ENCODE results near the gene CASP9.
"Not testable (repeated sequence)": the region's sequence is repeated elsewhere in the genome, so short reads cannot be mapped to it uniquely, and the experiment has no call there.

The CASP9 gene

DNA sequence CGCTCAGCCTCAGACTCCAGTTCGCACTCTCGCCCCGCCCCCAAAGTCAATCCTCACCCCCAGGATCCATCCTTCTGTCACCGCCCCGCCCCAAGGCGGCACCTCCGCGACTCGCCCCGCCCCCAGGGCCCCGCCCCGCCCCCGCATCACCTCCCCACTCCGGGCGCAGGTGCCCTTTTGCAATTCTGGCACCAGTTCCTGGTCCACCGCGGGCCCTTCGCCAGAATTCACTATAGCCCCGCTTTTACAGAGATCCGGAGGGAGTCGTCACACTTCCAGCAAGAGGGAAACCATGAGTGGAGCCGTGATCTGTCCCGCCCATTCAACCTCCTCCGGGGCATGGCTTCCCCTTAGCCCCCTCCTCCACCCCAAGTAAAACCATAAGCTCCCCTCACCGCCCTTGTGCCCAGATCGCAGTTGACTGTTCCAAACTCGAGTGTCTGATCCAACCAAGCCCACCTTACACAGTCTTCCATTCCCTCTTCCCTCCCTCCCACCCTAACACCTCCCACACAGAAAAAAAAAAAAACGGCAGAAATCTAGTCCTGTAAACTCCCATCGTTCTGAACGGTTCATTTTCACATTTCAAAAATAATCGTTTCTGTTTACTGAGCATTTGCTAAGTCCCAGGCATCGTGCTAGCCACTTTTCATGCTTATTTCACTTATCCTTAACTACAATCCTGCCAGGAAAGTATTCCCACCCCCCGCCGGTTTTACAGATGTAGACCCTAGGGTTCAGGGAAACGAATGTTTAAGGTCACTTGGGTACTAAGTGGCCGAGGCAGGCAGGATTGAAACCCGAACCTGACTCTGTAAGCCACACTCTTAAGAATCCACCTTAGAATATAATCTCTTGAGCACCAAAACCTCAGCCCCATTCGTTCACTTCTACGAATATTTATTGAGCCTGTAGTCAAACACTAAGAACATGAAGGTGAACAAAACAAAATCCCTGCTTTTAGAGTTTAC lies 1.3 kb upstream of the CASP9 start:
- peak; percentile 68 for DNase-seq (ENCODE audit: low read depth)

DNA sequence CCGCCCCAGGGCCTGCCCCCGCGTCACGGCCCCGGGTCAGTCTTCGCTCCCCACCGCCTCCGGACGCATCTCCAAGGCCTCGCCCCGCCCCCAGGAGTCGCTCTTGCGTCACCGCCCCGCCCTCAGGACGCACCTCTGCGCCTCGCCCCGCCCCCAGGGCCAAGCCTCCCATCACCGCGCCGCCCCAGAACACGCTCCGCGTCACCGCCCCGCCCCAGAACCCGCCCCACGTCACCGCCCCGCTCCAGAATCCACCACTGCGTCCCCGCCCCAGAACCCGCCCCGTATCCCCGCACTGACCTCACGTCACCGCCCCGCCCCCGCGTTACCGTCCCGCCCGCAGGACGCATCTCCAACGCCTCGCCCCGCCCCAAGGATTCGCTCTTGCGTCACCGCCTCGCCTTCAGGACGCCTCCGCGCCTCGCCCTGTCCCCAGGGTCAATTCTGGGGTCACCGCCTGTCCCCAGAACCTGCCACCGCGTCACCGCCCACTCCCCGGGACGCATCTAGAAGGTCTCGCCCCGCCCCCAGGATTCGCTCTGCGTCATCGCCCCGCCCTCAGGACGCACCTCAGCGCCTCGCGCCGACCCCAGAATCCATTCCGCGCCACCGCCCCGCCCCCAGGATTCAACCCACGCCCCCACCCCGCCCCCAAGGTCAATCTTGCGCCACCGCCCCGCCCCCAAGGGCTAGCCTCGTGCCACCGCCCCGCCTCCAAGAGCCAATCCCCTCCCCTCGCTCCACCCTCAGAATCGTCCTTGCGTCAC lies 451 bp upstream of the CASP9 start:
- DNase-seq (ENCODE audit: low read depth) = peak; percentile 59

DNA sequence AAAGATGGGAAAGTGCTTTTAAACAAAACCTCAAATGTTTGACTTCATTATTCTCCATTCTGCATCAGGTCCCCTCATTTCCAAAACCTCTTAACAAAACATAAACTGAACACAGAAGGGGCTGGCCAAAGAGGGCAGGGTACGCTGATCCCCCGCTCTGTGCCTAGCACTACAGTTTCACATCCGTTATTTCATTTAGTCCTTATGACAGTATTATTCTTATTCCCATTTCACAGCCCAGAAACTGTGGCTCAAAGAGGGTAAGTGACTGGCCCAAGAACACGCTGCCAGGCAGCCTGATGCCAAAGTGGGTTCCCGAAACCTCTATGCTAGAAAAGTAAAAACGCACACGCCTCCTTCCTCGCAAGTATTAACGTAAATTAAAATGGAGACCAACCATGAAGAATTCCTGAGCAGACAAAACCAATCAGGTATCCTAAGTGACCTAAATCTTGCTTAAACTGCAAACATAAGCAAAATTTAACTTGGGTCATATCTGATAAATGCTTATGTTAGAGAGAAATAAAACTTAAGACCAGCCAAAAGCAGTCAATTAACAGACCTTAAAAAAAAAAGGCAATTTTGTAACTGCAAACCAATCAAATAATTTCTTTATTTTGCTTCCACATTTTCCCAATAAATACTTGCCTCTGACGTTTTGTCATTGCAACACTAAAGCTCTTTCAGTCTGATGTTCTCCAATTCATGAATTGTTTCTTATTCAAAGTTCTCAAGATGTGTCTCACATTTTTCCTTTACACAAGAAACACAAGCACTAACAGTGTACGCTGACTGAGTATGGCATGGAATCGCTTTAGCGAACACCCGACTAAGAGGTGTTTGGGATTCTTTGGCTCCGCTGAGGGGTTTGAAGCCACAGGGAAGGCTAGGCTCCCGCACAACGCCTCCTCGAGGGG lies 653 bp downstream of the CASP9 start:
- DNase-seq (ENCODE audit: low read depth) = no peak

DNA sequence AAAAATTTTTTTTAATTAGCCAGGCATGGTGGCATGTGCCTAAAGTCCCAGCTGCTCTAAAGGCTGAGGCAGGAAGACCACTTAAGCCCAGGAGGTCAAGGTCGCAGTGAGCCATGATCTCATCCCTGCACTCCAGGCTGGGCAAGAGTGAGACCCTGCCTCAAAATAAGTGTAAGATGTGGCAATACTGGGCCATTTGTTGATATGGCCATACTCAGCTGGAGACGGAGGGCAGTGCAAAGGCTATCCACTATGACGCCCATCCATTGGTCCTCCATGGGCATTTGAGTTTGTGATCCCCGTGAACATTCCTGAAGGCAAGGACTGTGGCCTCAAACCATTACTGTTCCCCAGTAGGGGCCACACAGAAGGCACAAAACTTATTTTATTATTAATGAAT lies 1.5 kb downstream of the CASP9 start:
- no peak for DNase-seq (ENCODE audit: low read depth)

DNA sequence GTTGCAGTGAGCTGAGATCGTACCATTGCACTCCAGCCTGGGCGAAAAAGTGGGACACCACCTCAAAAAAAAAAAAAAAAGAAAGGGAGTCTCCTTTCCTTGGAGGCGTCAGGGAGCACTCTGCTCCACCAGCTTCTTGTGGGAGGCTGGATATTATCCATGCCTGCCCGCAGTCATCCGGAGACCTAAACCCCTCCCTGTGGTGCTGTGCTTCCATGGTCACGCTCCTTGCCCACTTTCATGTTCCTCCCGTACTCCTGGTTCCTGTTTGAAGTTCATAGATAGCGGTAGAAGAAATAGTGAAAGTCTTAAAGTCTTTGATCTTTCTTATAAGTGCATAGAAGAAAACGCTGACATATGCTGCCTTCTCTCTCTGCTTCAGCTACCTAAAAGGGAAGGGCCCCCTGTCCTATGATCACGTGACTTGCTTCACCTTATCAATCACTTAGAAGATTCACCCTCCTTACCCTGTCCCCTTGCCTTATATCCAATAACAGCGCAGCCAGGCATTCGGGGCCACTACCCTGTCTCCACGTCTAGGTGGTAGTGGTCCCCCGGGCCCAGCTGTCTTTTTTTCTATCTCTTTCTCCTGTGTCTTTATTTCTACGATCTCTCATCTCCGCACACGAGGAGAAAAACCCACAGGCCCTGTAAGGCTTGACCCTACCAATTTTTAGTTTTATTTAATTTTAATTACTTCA lies 2.7 kb downstream of the CASP9 start:
- DNase-seq (ENCODE audit: low read depth) = not testable (repeated sequence)

DNA sequence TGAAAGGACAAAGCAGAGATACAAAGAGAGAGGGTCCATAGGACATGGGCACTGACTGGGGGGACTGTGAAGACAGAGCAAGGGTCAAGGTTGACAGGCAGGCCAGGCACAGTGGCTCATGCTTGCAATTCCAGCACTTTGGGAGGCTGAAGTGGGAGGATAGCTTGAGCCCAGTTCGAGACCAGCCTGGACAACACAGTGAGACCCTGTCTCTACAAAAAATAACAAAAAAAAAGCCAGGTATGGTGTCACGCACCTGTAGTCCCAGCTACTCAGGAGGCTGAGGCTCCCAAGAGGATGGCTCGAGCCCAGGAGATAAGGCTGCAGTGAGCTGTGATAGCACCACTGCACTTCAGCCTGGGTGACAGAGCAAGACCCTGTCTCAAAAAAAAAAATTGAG lies 4.4 kb downstream of the CASP9 start:
- DNase-seq (ENCODE audit: low read depth) = no peak

DNA sequence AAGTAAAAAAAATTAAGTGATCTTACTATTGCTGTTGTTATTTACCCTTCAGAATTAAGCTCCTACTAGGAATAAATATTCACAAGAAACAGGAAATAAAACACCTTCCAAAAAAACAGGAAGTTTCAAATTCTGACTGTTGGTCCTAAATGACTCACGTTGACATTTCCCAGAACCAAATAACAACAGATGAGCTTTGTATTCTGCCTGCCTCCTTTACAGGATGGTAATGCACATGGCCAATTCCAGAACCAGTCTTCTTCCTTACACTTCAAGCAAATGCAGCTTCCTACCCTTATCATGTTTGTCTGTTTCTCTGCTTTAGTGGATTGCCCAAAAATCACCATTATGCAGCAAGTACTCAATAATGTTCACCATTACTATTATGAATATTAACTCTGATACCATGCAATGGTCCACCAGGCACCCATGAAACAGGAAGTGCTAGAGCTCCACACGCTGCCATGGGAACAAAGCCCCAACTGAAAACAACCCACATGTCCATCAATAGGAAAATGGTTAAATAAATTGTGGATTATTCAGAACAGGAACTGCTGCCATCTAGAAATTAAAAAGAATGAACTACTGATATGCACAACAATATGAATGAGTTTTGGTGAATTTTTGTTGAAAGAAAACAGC lies 8.9 kb downstream of the CASP9 start:
- no peak for DNase-seq (ENCODE audit: low read depth)

DNA sequence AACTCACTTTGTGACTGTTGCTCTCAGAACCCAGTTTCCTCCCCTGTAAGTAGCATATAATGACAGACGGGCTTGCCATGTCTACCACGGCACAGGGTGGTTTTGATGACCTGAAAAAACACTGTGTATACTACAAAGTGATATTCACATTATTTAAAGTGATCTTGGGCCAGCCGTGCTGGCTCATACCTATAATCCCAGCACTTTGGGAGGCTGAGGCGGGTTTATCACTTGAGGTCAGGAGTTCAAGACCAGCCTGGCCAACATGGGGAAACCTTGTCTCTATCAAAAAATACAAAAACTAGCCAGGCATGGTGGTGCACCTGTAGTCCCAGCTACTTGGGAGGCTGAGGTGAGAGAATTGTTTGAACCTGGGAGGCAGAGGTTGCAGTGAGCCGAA lies 9.5 kb downstream of the CASP9 start:
- DNase-seq (ENCODE audit: low read depth) = not testable (repeated sequence)

DNA sequence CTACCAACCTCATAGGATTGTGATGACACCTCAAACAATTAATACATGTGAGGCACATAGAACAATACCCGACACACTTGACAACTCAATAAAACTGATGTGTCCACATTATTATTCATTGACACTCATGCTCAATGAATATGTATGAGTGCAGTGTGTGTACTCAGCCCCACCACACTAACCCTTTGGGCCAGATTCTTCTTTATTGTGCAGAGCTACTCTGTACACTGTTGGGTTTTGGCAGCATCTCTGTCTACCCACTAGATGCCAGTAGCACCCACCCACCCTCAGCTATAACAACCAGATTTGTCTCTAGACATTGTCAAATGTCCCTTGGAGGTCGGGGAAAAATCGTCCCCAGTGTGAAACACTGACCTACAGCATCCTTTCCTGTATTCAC lies 10.1 kb downstream of the CASP9 start:
- no peak for DNase-seq (ENCODE audit: low read depth)

DNA sequence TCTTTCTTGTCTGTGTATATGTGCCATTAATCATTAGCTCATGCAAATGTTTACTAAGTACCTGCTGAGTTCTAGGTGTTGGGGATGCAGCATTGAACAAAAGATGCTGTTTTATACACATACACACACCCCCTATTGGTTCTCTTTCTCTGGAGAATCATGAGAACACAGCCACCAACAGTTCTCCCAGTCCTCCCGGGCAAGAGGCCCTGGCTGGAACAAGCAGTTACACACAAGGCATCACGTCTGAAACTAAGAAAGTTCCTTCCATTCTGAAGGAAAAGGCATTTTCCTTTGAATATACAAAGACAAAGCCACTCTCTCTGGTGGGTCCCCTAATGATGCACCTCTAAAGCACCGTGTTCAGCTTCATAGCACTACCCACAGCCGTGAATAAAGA lies 10.8 kb downstream of the CASP9 start:
- no peak for DNase-seq (ENCODE audit: low read depth)

DNA sequence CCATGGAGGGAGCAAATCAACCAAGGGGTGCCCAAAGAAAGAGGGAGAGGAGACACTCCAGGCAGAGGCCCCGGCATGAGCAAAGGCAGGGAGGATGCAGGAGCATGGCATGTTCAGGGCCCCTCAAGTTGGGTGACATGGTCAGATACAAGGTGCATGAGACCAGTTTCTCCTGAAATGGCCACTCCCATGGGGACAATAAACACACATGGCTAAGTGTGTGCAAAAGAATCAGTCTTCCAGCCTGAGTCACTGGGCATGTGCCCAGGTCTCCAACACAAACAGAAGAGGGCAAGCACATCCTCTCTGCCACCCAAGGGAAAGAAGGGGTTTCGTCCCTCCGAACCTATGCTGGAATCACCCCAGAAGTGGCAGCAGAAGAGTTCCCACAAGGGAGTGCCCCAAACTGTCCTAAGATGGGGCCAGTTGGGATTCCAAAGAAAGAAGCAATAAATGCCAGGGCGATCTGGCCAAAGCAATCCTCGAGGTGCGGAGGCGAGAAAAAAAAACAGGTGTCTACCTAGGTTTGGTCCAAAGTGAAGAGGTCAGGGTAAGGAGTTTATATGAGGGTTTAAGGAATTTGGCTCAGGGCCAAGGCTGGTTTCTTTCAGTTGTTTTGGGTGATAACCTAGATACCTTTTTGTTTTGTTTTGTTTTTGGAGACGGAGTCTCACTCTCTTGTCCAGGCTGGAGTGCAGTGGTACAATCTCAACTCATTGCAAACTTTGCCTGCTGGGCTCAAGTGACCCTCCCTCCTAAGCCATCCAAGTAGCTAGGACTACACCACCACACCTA lies 13.2 kb downstream of the CASP9 start:
- no peak for DNase-seq (ENCODE audit: low read depth)

DNA sequence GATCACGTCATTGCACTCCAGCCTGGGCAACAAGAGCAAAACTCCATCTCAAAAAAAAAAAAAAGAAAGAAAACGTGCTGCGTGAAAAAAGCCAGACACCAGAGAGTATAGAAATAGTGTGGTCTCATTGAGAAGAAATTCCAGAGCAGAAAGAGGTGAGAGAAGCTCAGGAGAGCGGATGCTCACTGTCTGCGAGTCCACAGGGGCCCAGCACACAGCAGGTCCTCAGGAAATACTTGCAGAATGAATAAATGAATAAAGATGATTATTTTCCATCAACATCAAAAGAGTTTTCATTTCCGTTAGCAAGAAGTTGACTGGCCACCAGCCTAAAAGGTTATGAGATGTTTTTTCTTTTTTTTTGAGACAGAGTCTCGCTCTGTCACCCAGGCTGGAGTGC lies 14.4 kb downstream of the CASP9 start:
- DNase-seq (ENCODE audit: low read depth) = no peak

DNA sequence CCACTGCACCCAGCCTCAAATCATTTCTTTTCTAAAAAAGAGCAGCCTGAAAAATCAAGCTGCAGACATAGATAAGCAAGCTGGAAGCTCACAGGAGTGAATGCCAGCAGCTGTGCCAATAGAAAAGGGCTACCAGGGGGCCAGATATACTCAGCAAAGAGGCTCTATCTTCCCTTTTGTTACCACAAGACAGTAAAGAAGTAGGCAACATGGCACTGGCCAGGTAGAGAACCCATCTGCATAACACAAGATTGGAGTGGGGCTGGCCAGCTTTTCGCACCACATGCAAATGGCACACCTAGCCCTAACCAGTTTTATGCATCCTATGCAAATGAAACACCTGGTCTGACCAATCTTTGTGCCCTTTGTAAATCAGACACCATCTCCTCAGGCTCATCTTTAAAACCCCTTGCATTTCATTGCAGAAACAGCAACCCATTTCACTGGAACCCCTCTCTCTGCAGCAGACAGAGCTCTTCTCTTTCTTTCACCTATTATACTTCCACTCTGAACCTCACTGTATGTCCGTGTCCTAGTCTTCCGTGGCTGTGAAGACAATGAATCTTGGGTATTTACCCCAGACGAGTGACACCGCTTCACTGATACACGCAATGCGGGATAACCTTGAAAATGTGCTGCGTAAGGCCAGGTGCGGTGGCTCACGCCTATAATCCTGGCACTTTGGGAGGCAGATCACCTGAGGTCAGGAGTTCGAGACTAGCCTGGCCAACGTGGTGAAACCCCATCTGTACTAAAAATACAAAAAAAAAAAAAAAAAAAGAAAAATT lies 15.1 kb downstream of the CASP9 start:
- no peak for DNase-seq (ENCODE audit: low read depth)

DNA sequence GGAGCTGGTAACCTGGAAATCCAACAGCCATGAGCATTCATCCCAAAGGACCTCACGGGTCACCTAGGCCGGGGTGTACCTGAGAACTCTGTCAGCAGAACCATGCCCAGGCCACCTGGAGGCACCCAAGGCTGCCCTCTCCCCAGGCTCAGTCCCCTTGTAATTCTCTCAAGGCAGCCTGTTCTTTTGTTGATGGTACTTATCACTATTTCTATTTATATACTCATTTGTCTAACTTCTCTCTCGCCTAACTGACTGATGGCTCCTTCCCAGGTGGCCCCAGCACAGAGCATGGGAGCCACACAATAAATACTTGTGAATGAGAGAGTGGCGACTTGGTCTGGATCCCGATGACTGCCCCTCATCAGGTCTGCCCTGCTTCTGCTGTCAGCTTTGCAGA lies 16.7 kb downstream of the CASP9 start:
- DNase-seq (ENCODE audit: low read depth) = no peak

DNA sequence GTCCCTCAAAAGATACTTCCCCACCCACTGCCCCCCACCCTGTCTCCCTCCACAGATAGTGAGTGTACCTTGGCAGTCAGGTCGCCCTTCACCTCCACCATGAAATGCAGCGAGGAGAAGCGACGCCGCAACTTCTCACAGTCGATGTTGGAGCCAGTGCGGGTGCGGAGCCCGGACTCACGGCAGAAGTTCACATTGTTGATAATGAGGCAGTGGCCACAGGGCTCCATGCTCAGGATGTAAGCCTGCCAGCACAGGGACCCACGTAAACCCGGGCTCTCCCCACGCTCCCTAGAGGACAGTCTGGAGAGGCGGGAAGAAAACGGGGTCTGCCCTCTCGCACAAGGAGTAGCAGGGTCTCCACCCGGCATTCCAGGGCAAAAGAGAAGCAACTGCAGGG lies 17.2 kb downstream of the CASP9 start:
- DNase-seq (ENCODE audit: low read depth) = no peak

DNA sequence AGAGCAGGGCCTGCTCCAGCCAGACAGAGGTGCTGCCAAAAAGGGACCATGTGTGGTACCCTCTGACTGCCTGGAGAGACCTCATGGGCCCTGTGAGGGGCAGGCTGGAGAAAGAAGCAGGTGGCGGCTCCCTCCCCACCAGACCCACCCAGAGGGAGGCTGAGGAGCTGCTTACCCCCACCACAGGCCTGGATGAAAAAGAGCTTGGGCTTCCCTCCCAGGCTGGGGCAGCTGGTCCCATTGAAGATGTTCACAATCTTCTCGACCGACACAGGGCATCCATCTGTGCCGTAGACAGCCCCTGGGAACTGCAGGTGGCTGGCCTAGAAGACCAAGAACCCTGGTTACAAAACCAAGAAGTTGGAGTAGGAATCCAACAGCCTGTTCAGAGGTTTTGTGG lies 19.6 kb downstream of the CASP9 start:
- no peak for DNase-seq (ENCODE audit: low read depth)

DNA sequence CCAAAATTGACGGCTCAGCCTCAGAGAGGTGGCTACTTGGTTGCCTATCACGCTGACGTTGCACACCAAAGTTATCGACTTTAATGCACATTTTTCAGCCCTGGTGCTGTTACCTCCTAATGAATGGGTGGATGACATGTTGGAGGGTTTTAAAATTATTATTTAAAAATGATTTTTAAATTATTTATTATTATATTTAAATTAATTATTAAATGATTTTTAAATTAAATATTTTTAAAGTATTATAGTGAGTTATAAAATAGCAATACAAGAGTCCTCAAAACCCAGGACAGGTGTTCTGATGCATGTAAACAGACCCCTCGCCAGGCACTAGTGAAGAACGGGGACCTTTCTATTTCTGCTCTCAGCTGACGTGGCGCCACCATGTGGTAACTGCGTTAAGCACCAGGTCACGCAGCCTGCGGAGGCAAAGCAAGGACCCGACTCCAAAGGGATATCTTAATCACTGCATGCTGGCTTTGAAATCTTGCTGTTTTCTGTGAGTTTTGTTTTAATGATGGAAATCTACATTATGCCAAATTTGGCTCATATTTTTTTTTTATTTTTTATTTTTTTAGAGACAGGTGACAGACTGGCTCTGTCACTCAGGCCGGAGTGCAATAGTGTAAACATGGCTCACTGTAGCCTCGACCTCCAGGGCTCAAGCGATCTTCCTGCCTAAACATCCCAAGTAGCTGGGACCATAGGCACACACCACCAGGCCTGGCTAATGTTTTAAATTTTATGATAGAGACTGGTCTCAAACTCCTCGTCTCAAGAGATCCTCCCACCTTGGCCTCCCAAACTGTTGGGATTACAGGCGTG lies 22.6 kb downstream of the CASP9 start:
- no peak for DNase-seq (ENCODE audit: low read depth)
